ENCODE data around the gene IFNL2. TPM values are rescaled to one million over a fixed set of nuclear protein-coding genes. Genes with fewer than 3 reads are reported as not detected.

IFNL2 gene
- total and polyA plus RNA-seq, 2 donors (not counting 3 experiments of a cell fraction or from before 2014, with no cell fraction given): not detected

GRCh38 chr19:39254531-39255345 lies 13.5 kb upstream of the IFNL2 start:
- no peak overlapping the region for H2AFZ ChIP-seq (ENCODE audit: low read depth, low read length)
- H3K27ac ChIP-seq (ENCODE audit: insufficient read depth, low read depth, low read length): no peak overlapping the region
- H3K4me1 ChIP-seq (ENCODE audit: control insufficient read depth, extremely low read depth, insufficient read depth, low read length): no peaks in the 10 kb centered on the region
- ChIA-PET CTCF (interaction anchor here (1.0 to 1.5 kb wide), 2 partner anchors 9 to 51 kb away, joined by 3 read pairs; no protein-coding TSS in a partner anchor), POLR2A (no interaction called here)
- no peaks in the 10 kb centered on the region for H3K79me2 ChIP-seq (ENCODE audit: control insufficient read depth, insufficient read depth, low read length)
- DNase-seq (ENCODE audit: low read depth, low spot score): no peak
- H3K4me3 ChIP-seq (replicated peaks in 1 of 3; ENCODE audit: insufficient read depth in 1 of 3, low read depth in 1 of 3, low read length in 3 of 3): no peak overlapping the region
- dilution Hi-C loops (cut with MboI; ENCODE audit: extremely low pct_ligation_motif_present, low sequenced_read_pairs): no loop called here
- intact Hi-C loops (cut with micrococcal nuclease): no loop called here
- H3K9me3 ChIP-seq (replicated peaks; ENCODE audit: control insufficient read depth, insufficient read depth, low read length): no peaks in the 10 kb centered on the region
- TF ChIP-seq CTCF (IDR thresholded peaks at IDR 0.05; ENCODE audit: extremely low read depth in 1 of 2, insufficient read depth in 1 of 2, low read depth in 1 of 2, low read length in 2 of 2) (no peak), JUN (IDR thresholded peaks at IDR 0.05; ENCODE audit: borderline replicate concordance, insufficient read depth, insufficient read length, low read depth) (no peak), FOS (IDR thresholded peaks at IDR 0.05; ENCODE audit: borderline replicate concordance, insufficient read depth, low read length) (no peak), MYC (IDR thresholded peaks at IDR 0.05; ENCODE audit: low read depth, low read length) (no peak), GATA2 (IDR thresholded peaks at IDR 0.05; ENCODE audit: insufficient read depth, insufficient read length, low read depth, low read length) (no peak), POLR2AphosphoS5 (IDR thresholded peaks at IDR 0.05; ENCODE audit: insufficient read depth, low read depth, low read length) (no peak), POLR2A (IDR thresholded peaks at IDR 0.05; ENCODE audit: low read depth, low read length) (no peak), EZH2 (IDR thresholded peaks at IDR 0.05; ENCODE audit: borderline replicate concordance, low read depth, low read length, severe bottlenecking) (no peak)
- TF ChIP-seq, protein P1, sequence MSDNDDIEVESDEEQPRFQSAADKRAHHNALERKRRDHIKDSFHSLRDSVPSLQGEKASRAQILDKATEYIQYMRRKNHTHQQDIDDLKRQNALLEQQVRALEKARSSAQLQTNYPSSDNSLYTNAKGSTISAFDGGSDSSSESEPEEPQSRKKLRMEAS (IDR thresholded peaks at IDR 0.05; ENCODE audit: insufficient read depth, insufficient read length): no peak
- H3K9ac ChIP-seq (replicated peaks; ENCODE audit: extremely low read depth, insufficient read depth, low read length): no peak overlapping the region
- H3K9me1 ChIP-seq (replicated peaks; ENCODE audit: control insufficient read depth, extremely low read depth, insufficient read depth, low read length): no peaks in the 10 kb centered on the region
- no peak for FAIRE-seq
- H3K4me2 ChIP-seq (ENCODE audit: insufficient read depth, low read length): no peak overlapping the region
- no TSS peak for BruUV-seq (replicated peaks)
- peaks cover 9 to 12% of the 10 kb centered on the region in 2 experiments for H3K27me3 ChIP-seq (ENCODE audit: control insufficient read depth in 2 of 2, insufficient read depth in 2 of 2, low read length in 2 of 2)
- no peaks in the 10 kb centered on the region for H3K36me3 ChIP-seq (ENCODE audit: control insufficient read depth in 2 of 2, extremely low read depth in 1 of 2, insufficient read depth in 2 of 2, low read length in 2 of 2)
- H4K20me1 ChIP-seq (replicated peaks; ENCODE audit: control insufficient read depth, extremely low read depth, insufficient read depth, low read length): no peaks in the 10 kb centered on the region

All from endothelial cell of umbilical vein (primary cell).